CD4-positive, CD25-positive, alpha-beta regulatory T cell (primary cell): ENCODE measurements around the gene GDPD4. TPM values are rescaled to one million over a fixed set of nuclear protein-coding genes. Genes with fewer than 3 reads are reported as not detected.
A peak's percentile ranks its signal among the peaks of the same experiment; 100 is the strongest.

Source experiments
- ATAC-seq, 2 donors: fragments of 150-1000 bp; cut with Tn5 transposase; one replicate each; pipeline ENCODE4 v1.10.0; 2021; ENCODE audit warnings: low read depth in 2 of 2, moderate number of reproducible peaks in 2 of 2, moderate library complexity in 1 of 2
- DNase-seq, 3 donors: peaks; one replicate each; pipeline versions ENCODE4 v3.0.0 to v3.0.0-alpha.2; 2012 to 2022; ENCODE audit warnings: mixed read lengths in 1 of 3
- H3K27ac ChIP-seq: one replicate; pipeline ENCODE4 v1.7.0; 2013; ENCODE audit warnings: mild to moderate bottlenecking, low read length; ENCODE audit not compliant: insufficient read depth, poor library complexity, severe bottlenecking
- H3K27me3 ChIP-seq: one replicate; pipeline ENCODE4 v1.7.0; 2013; ENCODE audit warnings: low read length; ENCODE audit not compliant: control insufficient read depth, insufficient read depth
- H3K36me3 ChIP-seq: one replicate; pipeline ENCODE4 v1.7.0; 2013; ENCODE audit warnings: mild to moderate bottlenecking, low read length, moderate library complexity; ENCODE audit not compliant: control insufficient read depth, insufficient read depth
- H3K4me1 ChIP-seq: 2 replicates; pipeline ENCODE4 v1.7.0; 2013; ENCODE audit warnings: mild to moderate bottlenecking, low read length; ENCODE audit not compliant: insufficient read depth, control insufficient read depth, poor library complexity, severe bottlenecking
- H3K4me3 ChIP-seq: one replicate; pipeline ENCODE4 v1.7.0; 2013; ENCODE audit warnings: low read depth, mild to moderate bottlenecking, low read length, moderate library complexity
- H3K9me3 ChIP-seq, 2 experiments: 1 replicate in 1 of 2; 2 replicates in 1 of 2; pipeline ENCODE4 v1.7.0; 2013; ENCODE audit warnings: low read length in 2 of 2, mild to moderate bottlenecking in 1 of 2, moderate library complexity in 1 of 2; ENCODE audit not compliant: control insufficient read depth in 2 of 2
- H3K27ac Mint-ChIP-seq, 3 donors: one replicate each; pipeline ENCODE4 v1.8.0; 2020 to 2022; ENCODE audit warnings: mild to moderate bottlenecking in 3 of 3, mixed read lengths in 3 of 3, moderate library complexity in 2 of 3
- H3K27me3 Mint-ChIP-seq: one replicate; pipeline ENCODE4 v1.8.0; 2022; ENCODE audit warnings: mild to moderate bottlenecking, mixed read lengths
- H3K36me3 Mint-ChIP-seq: one replicate; pipeline ENCODE4 v1.8.0; 2020; ENCODE audit warnings: mixed read lengths
- H3K4me1 Mint-ChIP-seq, 4 donors: one replicate each; pipeline ENCODE4 v1.8.0; 2020 to 2022; ENCODE audit warnings: mixed read lengths in 4 of 4, mild to moderate bottlenecking in 1 of 4
- H3K4me3 Mint-ChIP-seq, 4 donors: one replicate each; pipeline ENCODE4 v1.8.0; 2020 to 2022; ENCODE audit warnings: mild to moderate bottlenecking in 4 of 4, mixed read lengths in 4 of 4, moderate library complexity in 3 of 4
- H3K9me3 Mint-ChIP-seq, 7 donors: one replicate each; pipeline ENCODE4 v1.8.0; 2020 to 2022; ENCODE audit warnings: mixed read lengths in 7 of 7, mild to moderate bottlenecking in 3 of 7, moderate library complexity in 2 of 7
- polyA plus RNA-seq, 4 donors: library from polyadenylated mRNA; unstranded; fragments of 300-500 nt; fragmentation: Illumina TruSeq; gene quantifications; one replicate each; pipeline ENCODE4 v1.2.3, GENCODE V29; 2021
- total RNA-seq: library from RNA; stranded (reverse); gene quantifications from one replicate; pipeline ENCODE4 v1.2.3, GENCODE V29; 2022

The GDPD4 gene
- total and polyA plus RNA-seq, 5 donors from 2014 or later, result not detected

DNA sequence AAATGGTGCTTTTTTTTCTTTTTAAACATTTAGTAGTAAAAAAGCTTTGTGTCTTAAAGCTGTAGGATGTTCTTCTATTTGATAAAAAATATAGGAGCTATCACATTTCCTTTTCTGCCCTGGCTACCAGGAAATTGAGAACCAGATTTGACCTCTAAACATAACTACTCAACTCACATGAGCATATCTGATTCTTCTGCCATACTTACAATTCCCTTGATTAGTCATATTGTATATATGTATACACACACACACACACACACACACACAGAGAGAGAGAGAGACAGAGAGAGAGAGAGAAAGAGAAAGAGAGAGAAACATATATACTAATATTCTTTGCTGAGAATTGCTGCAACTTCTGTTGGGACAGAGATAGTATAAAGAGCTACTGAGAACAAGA is 23.0 kb upstream of the GDPD4 start:
- H3K4me1 Mint-ChIP-seq, result no peaks in the 10 kb centered on the region
- no peak overlapping the region for H3K4me3 Mint-ChIP-seq
- Histone ChIP-seq H3K36me3 (peaks cover 7% of the 10 kb centered on the region), H3K4me3 (no peak overlapping the region), H3K9me3 (no peaks in the 10 kb centered on the region), H3K4me1 (no peaks in the 10 kb centered on the region), H3K27me3 (no peaks in the 10 kb centered on the region), H3K27ac (no peak overlapping the region)
- peak overlapping the region in 1 of 3 donors; percentile 92 for H3K27ac Mint-ChIP-seq
- peaks cover 0 to 3% (median 0%) of the 10 kb centered on the region in 7 donors for H3K9me3 Mint-ChIP-seq
- peaks cover 45% of the 10 kb centered on the region for H3K36me3 Mint-ChIP-seq
- DNase-seq (no peak), ATAC-seq (no peak)
- H3K27me3 Mint-ChIP-seq, result no peaks in the 10 kb centered on the region

DNA sequence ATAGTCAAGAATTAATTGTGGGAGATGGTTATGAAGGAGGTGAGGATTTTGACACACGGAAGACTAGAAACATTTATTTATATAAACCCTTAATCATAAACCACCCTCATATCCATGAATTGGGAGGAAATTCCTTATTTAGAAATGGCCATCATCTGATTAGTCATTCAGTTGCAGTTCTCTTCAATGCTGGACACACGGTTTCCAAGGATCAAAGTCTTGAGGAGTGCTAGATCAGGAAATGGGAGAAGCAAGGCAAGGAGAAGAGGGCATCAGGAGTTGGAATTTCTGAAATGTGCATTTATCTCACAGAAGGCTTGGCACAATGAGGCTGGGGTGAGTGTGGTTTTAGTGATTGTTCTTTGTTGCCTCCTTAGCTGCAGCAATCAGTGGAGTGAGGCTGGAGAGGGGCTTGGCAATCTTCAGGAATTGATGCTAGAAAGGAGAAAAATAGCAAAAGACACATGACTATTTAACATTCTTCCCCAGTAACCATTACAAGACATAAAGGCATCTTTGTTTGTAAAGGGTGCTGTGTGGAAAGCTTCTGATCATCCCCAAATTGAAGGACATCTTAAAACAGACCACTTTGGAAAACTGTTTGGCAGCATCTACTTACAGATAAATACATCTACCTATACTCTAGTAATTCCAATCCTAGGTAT is 21.6 kb upstream of the GDPD4 start:
- Mint-ChIP-seq H3K4me1 (no peaks in the 10 kb centered on the region), H3K9me3 (no peaks in the 10 kb centered on the region), H3K27ac (no peak overlapping the region), H3K36me3 (peaks cover 32% of the 10 kb centered on the region), H3K4me3 (no peak overlapping the region), H3K27me3 (no peaks in the 10 kb centered on the region)
- H3K4me1 ChIP-seq, result no peaks in the 10 kb centered on the region
- H3K9me3 ChIP-seq, result no peaks in the 10 kb centered on the region
- no peak overlapping the region for H3K27ac ChIP-seq
- H3K27me3 ChIP-seq, result no peaks in the 10 kb centered on the region
- DNase-seq, result no peak
- no peak overlapping the region for H3K4me3 ChIP-seq
- peaks cover 7% of the 10 kb centered on the region for H3K36me3 ChIP-seq
- ATAC-seq, result no peak

DNA sequence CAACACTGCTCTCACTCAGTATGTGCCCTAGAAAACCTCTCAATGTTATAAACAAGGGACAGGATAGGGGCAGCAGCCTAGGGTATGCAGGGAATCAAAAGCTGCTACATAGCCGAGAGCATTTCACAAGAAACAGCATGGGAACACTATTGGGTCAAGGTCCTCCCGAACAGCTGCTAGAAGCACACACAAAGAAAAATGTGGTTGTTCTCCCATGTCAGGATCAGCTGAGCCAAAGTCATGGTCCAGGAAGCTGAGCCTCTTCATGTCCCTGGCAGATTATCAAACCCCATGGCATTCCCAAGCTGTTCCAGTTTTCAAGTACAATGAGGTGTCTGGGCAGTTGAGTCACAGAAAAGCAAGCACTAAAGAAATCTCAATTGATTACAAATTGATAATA is 21.0 kb upstream of the GDPD4 start:
- H3K27me3 Mint-ChIP-seq, result no peaks in the 10 kb centered on the region
- no peak for ATAC-seq
- no peaks in the 10 kb centered on the region for H3K27me3 ChIP-seq
- H3K27ac ChIP-seq, result no peak overlapping the region
- no peaks in the 10 kb centered on the region for H3K4me1 Mint-ChIP-seq
- no peak overlapping the region for H3K4me3 ChIP-seq
- peaks cover 7% of the 10 kb centered on the region for H3K36me3 ChIP-seq
- H3K9me3 ChIP-seq, result no peaks in the 10 kb centered on the region
- peaks cover 26% of the 10 kb centered on the region for H3K36me3 Mint-ChIP-seq
- H3K27ac Mint-ChIP-seq, result no peak overlapping the region
- no peak for DNase-seq
- no peaks in the 10 kb centered on the region for H3K9me3 Mint-ChIP-seq
- no peaks in the 10 kb centered on the region for H3K4me1 ChIP-seq
- H3K4me3 Mint-ChIP-seq, result no peak overlapping the region

DNA sequence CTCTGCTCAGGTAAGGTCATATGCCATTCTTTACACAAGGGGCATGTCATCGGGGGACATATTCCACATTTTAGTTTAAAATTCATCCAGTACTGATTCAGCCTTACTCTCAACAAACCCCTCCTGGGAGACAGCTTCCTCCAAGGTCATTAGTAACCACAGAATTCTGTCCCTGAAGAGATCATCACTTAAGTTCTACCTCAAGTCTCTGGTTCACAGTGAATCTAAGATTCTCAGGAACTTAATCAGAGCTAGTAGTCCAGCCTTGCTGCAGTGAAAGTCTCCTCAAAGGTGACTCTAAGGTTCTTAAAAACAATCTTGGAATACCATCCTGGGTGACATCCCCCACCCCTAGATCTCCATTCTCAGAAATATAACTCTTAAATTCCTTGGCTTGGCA is 18.9 kb upstream of the GDPD4 start:
- no peaks in the 10 kb centered on the region for H3K9me3 Mint-ChIP-seq
- no peaks in the 10 kb centered on the region for H3K27me3 Mint-ChIP-seq
- no peak for ATAC-seq

DNA sequence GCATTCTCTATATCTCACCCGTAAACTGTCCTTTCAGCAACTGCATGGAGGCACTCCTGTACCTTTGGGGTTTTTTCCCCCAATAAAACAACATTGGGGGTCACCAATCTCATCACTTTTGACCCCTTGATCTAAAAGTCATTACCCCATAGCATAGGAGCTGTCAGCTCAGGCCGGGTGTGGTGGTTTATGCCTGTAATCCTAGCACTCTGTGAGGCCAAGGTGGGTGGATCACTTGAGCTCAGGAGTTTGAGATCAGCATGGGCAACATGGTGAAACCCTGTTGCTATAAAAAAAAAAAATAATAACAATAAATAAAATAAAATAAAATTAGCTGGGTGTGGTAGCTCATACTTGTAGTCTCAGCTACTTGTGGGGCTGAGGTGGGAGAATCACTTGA is 17.1 kb upstream of the GDPD4 start:
- Histone ChIP-seq H3K4me1 (no peaks in the 10 kb centered on the region), H3K9me3 (no peaks in the 10 kb centered on the region), H3K4me3 (no peak overlapping the region), H3K27ac (no peak overlapping the region), H3K27me3 (no peaks in the 10 kb centered on the region), H3K36me3 (peaks cover 4% of the 10 kb centered on the region)
- Mint-ChIP-seq H3K36me3 (peaks cover 18% of the 10 kb centered on the region), H3K27me3 (peaks cover 4% of the 10 kb centered on the region), H3K27ac (no peak overlapping the region), H3K4me1 (no peaks in the 10 kb centered on the region), H3K9me3 (no peaks in the 10 kb centered on the region), H3K4me3 (no peak overlapping the region)
- DNase-seq, result no peak
- ATAC-seq, result no peak

More for the DNA sequence above, 18.9 kb upstream of the GDPD4 start:
- Mint-ChIP-seq H3K4me1 (no peaks in the 10 kb centered on the region), H3K27ac (no peak overlapping the region), H3K36me3 (peaks cover 18% of the 10 kb centered on the region), H3K4me3 (no peak overlapping the region)
- Histone ChIP-seq H3K27me3 (no peaks in the 10 kb centered on the region), H3K4me3 (no peak overlapping the region), H3K27ac (no peak overlapping the region), H3K9me3 (no peaks in the 10 kb centered on the region), H3K4me1 (no peaks in the 10 kb centered on the region), H3K36me3 (peaks cover 7% of the 10 kb centered on the region)
- no peak for DNase-seq

DNA sequence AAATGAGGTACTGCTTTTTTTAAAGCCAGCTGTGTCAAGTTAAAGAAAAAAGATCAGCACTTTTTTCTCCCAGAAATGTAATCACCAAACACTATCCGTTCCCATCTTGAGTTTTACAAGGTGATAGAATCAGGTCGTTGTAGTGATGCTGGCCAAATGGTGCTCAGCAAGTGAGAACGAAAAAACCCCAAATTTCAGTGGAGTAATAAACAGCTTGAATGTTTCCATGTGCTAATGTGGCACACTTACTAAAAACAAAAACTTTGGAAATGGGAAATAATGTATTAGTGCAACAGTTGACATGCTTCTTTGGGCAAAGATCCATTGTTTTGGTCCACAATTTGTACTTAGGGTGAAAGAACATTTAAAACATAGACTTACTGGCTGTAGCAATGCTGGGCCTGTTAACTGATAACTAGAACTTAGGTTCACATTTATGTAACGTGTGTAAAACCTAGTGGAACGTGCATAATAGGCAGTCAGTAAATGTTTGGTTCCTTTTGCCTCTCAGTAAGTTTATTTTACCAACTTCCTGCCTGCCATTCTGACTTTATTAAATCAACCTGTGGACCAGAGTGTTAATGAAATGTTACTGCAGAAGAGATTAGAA is 15.4 kb upstream of the GDPD4 start:
- no peaks in the 10 kb centered on the region for H3K4me1 Mint-ChIP-seq

DNA sequence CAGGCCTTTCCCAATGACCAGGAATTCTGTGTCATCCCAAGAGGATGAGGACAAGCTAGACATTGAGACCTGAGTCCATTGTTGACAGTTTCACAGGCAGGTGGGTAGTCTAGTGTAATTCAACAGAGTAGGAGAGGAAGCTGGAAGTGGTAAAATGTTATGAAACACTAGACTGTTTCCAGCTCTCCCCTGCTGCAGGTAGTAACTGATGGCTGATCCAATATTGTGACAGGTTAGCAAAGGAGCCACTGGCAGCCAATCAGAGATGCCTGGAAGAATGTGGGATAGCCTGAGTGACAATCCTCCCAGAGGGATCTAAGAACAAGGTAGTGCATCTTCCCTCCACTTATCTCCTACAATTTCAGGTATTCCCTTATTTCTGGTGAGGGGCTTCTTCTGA is 10.6 kb upstream of the GDPD4 start:
- Histone ChIP-seq H3K27ac (no peak overlapping the region), H3K4me3 (no peak overlapping the region), H3K4me1 (no peaks in the 10 kb centered on the region), H3K9me3 (no peaks in the 10 kb centered on the region), H3K36me3 (no peaks in the 10 kb centered on the region), H3K27me3 (no peaks in the 10 kb centered on the region)
- no peak for DNase-seq
- Mint-ChIP-seq H3K27ac (no peak overlapping the region), H3K4me1 (no peaks in the 10 kb centered on the region), H3K4me3 (no peak overlapping the region), H3K27me3 (peaks cover 24% of the 10 kb centered on the region), H3K9me3 (no peaks in the 10 kb centered on the region), H3K36me3 (no peaks in the 10 kb centered on the region)
- no peak for ATAC-seq

More for the DNA sequence above, 15.4 kb upstream of the GDPD4 start:
- Mint-ChIP-seq H3K9me3 (no peaks in the 10 kb centered on the region), H3K36me3 (peaks cover under 1% of the 10 kb centered on the region), H3K27me3 (peaks cover 10% of the 10 kb centered on the region), H3K27ac (no peak overlapping the region), H3K4me3 (no peak overlapping the region)
- H3K9me3 ChIP-seq, result no peaks in the 10 kb centered on the region
- DNase-seq (no peak), ATAC-seq (no peak)
- no peaks in the 10 kb centered on the region for H3K4me1 ChIP-seq
- no peak overlapping the region for H3K27ac ChIP-seq
- H3K36me3 ChIP-seq, result no peaks in the 10 kb centered on the region
- no peaks in the 10 kb centered on the region for H3K27me3 ChIP-seq
- H3K4me3 ChIP-seq, result no peak overlapping the region

DNA sequence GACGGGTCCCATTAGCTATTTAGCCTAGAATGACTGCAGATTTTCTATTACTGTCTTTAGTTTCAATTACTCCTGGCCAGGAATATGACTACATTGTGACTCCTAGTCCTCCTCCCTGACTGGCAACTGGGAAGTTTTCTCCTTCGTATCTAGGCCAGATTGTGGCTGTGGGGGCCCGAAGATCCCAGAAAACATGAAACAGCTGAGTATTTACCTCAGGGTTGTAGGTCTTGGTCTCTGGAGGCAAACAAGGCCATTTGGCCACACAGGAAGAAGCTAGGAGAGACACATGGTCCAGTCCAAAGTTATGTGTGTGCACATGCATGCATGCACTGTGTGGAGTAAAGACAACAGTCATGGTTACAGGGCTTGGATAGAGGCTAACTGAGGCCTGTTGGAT is 10.2 kb upstream of the GDPD4 start:
- no peaks in the 10 kb centered on the region for H3K36me3 Mint-ChIP-seq
- Histone ChIP-seq H3K36me3 (no peaks in the 10 kb centered on the region), H3K27ac (no peak overlapping the region), H3K9me3 (no peaks in the 10 kb centered on the region), H3K4me3 (no peak overlapping the region), H3K27me3 (no peaks in the 10 kb centered on the region), H3K4me1 (no peaks in the 10 kb centered on the region)
- no peak overlapping the region for H3K4me3 Mint-ChIP-seq
- peaks cover 24% of the 10 kb centered on the region for H3K27me3 Mint-ChIP-seq
- no peak for DNase-seq
- H3K9me3 Mint-ChIP-seq, result no peaks in the 10 kb centered on the region
- no peak overlapping the region for H3K27ac Mint-ChIP-seq
- no peak for ATAC-seq
- no peaks in the 10 kb centered on the region for H3K4me1 Mint-ChIP-seq
